Activated CD4-positive, CD25-positive, alpha-beta regulatory T cell treated with anti-CD3 and anti-CD28 coated beads, Interleukin-2, amount 50 U/mL, for 72 hours (primary cell): ENCODE results near the gene SH2D4B.
A peak's percentile ranks its signal among the peaks of the same experiment; 100 is the strongest.
"Not testable (repeated sequence)": the region's sequence is repeated elsewhere in the genome, so short reads cannot be mapped to it uniquely, and the experiment has no call there.

ENCODE experiments used
- DNase-seq: peaks from one replicate; pipeline ENCODE4 v3.0.0; 2021

The SH2D4B gene

DNA sequence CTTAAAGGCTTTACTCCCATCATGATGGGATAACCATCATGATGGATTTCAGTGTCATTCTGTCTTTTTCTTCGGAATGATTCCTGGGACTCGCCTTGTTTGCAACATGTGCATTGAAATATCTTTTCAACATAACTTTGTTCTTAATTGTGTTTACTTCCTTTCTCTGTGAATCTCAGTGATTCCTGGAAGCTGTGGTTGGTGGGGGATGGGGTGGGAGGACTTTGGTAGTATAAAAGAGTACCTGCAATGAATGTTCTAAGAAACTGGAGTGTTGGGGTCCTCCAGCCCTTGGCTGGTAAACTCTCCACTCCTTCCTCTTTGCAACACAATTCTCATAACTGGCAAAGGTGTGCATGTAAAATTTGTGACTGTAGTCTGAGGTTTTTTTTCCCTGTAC is 11.5 kb upstream of the SH2D4B start:
- no peak for DNase-seq

- no peak for DNase-seq
These were observed 11.0 kb upstream of the SH2D4B start for GRCh38 chr10:80526742-80527141.

DNA sequence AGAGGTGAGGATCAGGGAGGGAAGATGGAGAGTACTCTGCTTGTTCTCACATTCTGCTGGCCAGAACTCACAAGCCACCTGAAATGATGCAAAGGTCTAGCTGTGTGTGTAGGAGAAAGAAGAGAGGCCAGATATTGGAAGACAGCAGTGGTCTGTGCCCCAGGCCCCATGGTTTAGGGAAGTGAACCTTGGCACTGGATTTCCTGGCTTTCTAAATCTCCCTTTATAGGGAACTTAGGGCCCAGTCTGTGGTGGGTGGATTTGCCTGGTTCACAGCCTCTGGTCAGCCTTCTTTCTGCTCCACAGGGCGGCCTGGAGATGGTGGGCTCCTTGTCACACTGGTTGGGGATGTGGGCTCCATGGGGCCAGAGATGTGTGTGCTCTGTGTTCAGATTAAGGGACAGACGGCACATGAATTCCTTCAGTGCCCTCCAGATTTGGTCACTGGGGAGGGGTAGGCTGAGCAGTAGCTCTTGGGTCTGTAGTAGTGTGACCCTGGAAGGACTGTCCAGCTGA is 9.5 kb upstream of the SH2D4B start:
- no peak for DNase-seq

DNA sequence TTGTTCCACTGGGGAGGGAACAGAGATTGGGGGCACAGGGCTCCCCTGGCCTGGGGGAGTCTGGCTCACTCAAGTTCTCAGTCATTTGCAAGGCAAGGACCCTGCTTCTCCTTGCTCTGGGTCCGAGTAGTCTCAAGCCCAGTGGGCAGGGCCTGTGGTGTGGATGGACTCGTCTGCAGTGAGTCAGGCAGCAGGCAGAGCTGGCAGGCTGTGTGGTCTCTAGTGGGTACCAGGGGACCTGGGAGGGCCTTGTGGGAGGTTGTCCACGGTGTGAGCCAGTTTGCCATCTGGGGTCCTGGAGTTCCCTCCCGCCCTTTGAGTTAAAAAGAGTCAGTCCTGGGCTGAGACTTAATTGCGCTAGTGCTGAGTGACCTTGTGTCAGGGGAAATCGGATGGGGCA is 8.8 kb upstream of the SH2D4B start:
- DNase-seq = no peak

DNA sequence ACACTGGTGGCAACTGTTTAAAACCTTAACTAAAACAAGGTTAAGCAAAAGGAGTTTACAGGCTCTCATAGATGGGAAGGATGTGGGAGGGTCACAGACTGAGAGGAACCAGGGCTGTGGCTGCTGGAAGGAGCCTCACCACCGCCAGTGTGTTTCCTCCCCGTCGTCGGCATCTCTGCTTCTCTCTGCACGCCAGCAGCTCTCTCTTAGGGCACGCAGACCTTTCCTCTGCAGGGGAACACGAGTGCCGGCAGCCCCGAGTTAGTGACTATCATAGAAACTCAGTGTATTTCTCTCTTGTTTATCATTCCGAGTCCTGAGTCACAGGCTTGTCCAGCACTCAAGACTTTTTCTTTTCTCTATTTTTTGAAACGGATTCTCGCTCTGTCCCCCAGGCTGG is 8.1 kb upstream of the SH2D4B start:
- no peak for DNase-seq

- DNase-seq = no peak
These were observed 7.5 kb upstream of the SH2D4B start for GRCh38 chr10:80530251-80530650.

- DNase-seq = no peak
These were observed 6.9 kb upstream of the SH2D4B start for GRCh38 chr10:80530816-80531215.

- no peak for DNase-seq
These were observed 5.1 kb upstream of the SH2D4B start for GRCh38 chr10:80532571-80532970.

DNA sequence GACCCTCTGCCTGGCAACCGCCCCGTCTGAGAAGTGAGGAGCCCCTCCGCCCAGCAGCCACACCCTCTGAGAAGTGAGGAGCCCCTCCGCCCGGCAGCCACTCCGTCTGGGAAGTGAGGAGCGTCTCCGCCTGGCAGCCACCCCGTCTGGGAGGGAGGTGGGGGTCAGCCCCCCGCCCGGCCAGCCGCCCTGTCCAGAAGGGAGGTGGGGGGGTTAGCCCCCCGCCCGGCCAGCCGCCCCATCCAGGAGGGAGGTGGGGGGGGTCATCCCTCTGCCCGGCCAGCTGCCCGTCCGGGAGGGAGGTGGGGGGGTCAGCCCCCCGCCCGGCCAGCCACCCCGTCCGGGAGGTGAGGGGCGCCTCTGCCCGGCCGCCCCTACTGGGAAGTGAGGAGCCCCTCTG is 3.6 kb upstream of the SH2D4B start:
- not testable (repeated sequence) for DNase-seq

DNA sequence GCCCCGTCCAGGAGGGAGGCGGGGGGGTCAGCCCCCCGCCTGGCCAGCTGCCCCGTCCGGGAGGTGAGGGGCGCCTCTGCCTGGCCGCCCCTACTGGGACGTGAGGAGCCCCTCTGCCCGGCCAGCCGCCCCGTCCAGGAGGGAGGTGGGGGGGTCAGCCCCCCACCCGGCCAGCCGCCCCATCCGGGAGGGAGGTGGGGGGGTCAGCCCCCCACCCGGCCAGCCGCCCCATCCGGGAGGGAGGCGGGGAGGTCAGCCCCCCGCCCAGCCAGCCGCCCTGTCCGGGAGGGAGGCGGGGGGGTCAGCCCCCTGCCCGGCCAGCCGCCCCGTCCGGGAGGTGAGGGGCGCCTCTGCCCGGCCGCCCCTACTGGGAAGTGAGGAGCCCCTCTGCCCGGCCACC is 3.1 kb upstream of the SH2D4B start:
- DNase-seq = not testable (repeated sequence)

- DNase-seq = peak; percentile 81
These were observed 1.9 kb upstream of the SH2D4B start for GRCh38 chr10:80535671-80536360.

DNA sequence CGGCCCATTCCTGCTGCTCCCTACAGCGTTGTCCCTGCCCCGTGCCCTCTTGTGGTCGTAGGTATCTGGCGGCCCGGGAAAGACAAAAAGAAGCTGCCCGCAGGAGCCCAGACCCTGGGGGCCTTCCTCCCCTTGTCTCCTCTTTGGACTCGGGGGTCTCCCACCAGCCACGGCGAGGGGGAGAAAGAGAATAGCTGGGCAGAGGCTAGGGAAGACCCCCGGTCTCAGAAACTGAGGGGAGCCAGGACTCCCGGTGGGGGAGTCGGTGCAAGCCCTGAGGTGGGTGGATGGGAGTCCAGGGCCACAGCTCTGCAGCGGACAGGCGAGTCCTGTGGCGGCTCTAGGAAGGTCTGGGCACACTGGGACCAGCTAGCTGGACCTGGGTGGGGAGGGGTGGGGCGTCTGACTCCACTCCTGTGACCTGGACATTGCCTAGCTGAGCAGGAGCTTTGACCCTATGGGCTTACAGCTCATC is 1.3 kb upstream of the SH2D4B start:
- no peak for DNase-seq

DNA sequence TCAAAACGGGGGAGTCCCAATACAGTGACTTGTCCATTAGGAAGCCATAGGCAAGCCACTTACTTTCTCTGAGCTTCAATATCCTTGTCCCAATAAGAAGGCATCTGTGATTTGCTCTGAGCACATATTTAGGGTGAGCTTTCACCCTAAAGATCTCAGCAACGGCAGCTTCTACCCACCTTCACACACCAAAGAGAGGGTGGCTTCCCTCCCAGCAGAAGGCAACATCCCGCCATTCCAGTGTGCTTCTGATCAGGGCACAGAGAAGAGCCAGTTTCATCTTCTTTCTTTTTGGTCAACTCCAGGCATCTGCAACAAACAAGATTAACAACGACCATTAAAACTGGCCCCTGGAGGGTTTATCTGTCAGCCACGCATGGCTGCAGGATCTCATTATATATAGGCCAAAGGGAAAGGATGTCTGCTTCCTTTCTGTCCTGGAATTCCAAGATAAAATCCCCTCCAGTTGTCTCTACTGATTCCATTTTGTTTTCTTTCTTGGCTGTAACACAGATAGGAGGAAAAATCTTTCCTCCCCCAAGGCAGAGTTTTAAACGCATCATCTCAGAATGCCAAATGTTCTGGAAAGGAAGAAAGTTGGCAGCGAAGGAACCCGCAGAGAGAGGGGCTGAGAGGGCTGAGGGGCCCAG is 491 bp upstream of the SH2D4B start:
- DNase-seq = no peak

DNA sequence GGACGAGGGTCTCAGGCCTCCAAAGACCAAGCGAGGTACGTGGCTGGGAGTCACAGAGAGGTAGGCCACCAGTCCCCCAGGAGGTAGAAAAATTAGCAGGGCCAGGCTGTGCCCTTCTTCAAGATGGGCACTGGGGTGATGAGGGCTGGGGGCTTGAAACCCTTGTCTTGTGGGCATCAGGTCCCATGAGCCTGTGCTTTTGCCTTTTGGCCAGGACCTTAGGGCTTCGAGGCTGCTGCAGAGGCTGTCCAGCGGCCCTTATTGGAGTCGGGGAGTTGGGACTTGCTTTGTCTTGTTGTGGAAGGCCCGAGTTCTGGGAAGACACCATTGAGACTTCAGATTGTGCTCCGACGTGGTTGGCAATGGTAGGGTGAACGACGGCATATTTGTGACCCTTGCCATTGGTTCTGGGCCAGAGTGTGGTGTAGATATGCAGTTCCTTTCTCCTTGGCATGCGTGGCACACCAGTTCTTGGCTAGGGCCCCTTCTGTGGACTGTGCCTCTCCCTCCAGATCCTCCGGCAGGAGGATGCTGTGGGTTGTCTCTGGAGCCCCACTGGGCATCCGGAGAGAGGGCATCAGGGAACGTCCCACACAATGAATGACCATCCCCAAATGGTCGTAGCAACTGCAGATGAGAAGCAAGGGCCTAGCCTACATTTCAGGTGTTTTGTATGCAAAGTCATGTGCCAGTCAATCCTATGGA is 931 bp downstream of the SH2D4B start:
- no peak for DNase-seq

DNA sequence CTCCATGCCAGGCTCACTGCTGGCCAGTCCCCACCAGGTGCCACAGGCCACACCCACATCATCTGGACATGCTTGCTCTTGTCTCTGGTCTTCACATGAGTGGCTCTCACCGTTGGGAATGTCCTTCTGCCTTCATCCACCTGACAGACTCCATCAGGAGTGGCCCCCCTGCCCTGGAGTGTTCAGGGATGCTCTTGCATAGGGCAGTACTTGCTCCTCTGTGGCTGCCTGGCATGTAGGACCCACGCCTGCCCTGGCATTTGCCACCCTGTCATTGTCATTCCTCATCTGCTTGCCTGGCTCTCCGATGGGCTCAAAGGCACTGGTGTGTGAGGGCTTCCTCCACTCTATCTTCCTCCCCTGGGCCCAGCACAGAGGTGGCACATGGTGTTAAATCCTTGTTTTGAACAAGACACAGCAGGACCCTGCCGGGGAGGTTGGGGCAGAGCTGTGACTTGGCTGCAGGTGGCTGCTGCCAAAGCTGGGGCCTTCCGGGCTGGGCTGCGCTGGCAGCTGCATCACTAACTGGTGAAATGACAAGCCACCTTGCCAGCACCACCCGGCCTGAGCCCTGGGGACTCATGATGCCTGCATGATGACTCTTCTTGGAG is 1.8 kb downstream of the SH2D4B start:
- no peak for DNase-seq

GRCh38 chr10:80540136-80540535 is 2.4 kb downstream of the SH2D4B start:
- no peak for DNase-seq

DNA sequence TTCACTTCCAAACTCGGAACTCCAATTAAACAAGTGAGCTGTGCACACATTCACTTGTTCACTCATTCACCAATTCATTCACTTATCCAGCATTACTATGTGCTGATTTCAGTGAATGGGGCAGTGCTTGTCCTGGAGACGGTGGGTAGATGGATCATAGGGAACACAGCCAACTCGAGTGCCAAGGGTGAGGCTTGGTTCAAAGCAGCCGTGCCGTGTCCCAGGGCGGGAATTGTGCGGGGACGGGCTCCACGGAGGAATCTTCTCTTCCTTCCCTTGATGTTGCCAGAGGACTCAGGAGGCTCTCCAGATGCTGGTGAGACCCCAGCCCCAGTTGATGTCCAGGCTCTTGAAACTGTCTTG is 2.9 kb downstream of the SH2D4B start:
- DNase-seq = no peak

GRCh38 chr10:80540981-80541750 is 3.5 kb downstream of the SH2D4B start:
- DNase-seq = no peak

DNA sequence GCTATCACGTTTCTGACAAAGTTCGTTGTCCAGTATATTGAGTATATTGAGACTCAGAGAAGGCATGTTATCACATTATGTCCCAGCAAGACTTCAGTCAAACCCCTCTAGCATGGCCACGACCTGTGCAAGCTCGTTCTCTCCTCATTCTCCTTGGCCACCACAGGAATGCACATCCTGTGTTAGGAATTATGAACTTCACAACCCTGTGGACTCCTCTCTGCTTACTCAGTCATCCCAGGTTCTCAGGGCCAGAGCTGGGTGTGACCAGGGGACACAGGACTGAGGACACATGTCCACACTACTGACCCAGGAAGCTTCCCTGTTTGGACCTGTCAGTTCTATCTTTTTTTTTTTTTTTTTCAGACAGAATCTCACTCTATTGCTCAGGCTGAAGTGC is 4.4 kb downstream of the SH2D4B start:
- DNase-seq = no peak

DNA sequence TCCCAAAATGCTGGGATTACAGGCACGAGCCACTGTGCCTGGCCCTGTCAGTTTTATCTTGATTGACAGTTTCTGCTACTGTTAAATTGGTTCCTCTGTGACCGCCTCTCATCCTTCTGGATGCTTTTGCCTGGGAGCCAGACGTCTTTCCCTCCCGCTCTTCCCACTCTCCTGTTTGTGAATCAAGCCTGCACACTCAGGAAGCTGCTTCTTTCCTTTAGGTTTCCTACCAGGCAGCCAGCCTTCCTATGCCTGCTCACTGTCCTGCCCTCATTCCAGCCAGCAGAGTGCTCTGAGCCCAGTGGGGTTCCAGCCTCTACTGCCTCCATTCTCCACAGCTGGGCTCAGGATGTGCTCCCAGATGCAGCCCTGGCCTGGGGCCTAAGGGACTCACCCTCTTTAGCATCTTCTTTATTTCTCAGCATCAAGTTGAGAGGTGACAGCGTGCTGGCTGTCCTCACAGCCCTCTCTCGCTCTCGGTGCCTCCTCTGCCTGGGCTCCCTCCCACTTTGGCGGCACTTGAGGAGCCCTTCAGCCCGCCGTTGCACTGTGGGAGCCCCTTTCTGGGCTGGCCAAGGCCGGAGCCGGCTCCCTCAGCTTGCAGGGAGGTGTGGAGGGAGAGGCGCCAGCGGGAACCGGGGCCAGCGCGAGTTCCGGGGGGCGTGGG is 5.1 kb downstream of the SH2D4B start:
- DNase-seq = no peak

DNA sequence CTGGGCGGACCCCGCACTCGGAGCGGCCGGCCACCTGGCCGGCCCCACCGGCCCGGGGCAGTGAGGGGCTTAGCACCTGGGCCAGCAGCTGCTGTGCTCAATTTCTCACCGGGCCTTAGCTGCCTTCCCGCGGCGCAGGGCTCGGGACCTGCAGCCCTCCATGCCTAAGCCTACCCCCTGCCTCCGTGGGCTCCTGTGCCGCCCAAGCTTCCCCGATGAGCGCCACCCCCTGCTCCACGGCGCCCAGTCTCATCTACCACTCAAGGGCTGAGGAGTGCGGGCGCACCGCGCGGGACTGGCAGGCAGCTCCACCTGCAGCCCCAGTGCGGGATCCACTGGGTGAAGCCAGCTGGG is 5.6 kb downstream of the SH2D4B start:
- DNase-seq = not testable (repeated sequence)

DNA sequence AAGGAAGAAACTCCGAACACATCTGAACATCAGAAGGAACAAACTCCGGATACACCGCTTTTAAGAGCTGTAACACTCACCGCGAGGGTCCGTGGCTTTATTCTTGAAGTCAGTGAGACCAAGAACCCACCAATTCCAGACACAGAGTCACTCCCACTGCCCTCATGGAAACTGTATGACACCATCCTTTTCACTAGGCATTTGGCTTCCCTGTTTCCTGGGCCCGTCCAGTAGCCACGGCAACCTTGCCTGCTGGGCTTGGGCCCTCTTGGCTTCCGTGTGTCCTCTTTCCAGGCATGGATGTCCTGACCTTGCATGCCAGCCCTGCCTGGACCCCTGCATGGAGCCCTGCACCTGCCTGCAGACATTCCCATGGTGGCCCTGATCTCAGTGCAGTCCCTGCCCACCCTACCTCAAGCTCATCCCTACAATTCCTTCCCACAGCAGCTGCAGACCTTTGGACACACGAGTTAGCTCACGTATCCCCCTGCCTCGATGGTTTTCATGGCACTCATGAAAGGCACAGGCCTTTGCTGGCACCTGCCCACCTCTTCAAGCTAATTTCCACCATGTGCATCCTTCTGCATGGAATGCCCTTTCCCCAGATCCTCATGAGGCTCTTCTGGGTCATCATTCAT is 6.7 kb downstream of the SH2D4B start:
- no peak for DNase-seq
